ENCODE data around the gene FBXL14. TPM values are rescaled to one million over a fixed set of nuclear protein-coding genes. Genes with fewer than 3 reads are reported as not detected.

FBXL14 gene
- 6.9 TPM for total RNA-seq
- long read RNA-seq, partial matches to known transcripts: 0 of 30 reads
- long read RNA-seq, other reads (novel, unspliced or antisense): 29 of 30 reads

DNA sequence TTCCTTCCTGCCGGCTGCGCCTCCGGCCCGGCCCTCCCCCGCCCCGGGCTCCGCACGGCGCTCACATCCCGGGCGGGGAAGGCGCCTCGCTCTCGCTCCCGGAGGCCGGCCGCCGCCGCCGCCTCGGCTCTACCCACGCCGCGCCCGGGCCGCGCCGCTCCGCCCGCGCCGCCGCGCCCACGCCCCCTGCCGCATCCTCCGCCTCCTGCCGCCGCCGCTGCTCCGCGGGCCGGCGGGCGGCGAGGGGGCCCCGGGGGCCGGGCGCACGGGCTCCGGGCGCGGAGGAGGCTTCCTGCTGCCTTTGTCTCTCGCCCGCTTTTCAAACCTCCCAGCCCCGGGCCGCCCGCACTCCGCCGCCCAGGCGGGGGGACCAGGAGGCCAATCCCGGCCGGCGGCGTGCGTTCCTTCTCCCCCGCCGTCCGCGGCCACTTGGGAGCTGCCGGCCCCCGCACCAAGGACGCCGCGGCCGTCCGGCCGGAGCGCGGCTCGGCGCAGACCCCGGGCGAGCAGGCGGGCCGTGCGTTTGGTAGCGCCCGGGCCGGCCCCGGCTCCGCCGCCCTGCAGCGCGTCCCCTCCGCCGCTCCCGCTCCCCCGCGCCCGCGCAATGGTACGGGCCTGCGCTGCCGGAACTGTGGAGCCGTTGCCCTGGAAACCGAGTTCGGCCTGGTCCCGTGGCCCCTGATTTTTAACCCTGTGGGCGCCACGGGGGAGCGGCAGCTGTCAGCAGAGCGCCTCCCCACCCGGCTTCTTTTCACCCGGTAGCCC lies at the start of gene FBXL14:
FBXL14 (minus strand) TSS at position 321 of the 765 bp plus-strand sequence. CDS start 515 bp downstream, outside the sequence.
- DNase-seq (ENCODE audit: low spot score): peak; percentile 93
- intact Hi-C loops (cut with DNase I): loop anchor here (5.0 to 10.0 kb wide), 4 partner anchors 390 to 840 kb away; partner anchors contain the start of genes ERC1, RAD52 and WNK1

DNA sequence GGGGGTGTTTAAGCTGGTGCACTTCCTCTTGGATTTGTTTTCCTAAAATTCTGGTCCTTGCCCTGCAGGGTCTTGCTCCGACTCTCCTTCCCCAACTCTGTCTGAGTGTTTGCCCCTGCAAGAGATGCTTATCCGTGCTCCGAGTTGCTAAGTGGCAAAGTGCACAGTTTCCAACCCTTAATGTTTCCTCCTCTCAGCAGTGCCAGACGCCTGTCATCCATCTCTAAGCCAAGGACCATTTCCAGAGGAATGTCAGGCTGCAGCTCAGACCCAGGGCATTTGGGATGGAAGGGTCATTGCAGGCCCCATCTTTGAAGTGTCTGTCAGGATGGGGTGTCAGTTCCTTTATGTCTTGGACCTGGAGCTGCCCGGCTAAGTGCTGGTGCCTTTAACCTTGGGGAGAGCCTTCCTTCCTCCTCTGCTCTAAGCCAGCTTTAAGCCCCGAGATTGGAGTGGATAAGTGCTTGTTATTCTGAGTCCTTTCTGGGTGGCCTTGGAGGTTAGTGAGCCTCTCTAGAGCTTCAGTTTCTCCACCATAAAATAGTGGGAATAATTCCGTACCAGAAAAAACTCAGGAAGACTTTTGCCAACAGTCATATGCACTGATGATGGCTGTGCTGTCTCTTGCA lies 49.6 kb upstream of the FBXL14 start:
- no peak for DNase-seq (ENCODE audit: low spot score)
- intact Hi-C loops (cut with DNase I): no loop called here

DNA sequence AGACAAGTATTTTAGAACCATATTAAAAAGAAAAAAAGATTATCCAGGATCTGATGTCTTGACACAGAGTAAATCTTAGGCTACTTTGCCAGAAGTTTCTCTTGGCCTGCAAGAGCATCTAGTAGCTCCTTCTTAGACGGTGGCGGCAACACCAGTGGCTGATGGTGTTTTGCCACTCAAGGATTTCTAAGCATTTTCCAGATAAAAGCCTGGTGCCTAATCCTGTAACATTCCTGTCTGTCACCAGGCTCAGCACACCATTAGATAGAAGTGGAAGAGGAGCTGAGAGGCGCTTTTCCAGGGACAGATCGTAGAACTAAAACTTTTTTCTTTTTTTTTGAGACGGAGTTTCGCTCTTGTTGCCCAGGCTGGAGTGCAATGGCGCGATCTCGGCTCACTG lies 48.7 kb upstream of the FBXL14 start:
- intact Hi-C loops (cut with DNase I): no loop called here

GRCh38 chr12:1642513-1642912 lies 48.1 kb upstream of the FBXL14 start:
- intact Hi-C loops (cut with DNase I): no loop called here
- DNase-seq (ENCODE audit: low spot score): no peak

More for the DNA sequence above, 48.7 kb upstream of the FBXL14 start:
- no peak for DNase-seq (ENCODE audit: low spot score)

GRCh38 chr12:1640328-1641234 lies 46.2 kb upstream of the FBXL14 start:
- no peak for DNase-seq (ENCODE audit: low spot score)
- intact Hi-C loops (cut with DNase I): no loop called here

DNA sequence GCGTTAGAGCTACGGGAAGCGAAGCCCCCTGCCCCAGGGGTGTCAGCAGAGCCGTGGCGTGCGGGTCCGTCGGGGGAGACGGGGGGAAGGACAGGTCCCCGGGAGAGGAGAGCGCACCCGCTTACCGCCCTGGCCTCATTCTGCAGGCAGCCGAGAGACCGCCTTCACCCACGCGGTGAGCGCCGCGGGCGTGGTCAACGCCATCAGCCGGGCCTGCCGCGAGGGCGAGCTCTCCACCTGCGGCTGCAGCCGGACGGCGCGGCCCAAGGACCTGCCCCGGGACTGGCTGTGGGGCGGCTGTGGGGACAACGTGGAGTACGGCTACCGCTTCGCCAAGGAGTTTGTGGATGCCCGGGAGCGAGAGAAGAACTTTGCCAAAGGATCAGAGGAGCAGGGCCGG lies 45.2 kb upstream of the FBXL14 start:
- intact Hi-C loops (cut with DNase I): no loop called here
- DNase-seq (ENCODE audit: low spot score): no peak

GRCh38 chr12:1638203-1638602 lies 43.8 kb upstream of the FBXL14 start:
- DNase-seq (ENCODE audit: low spot score): no peak
- intact Hi-C loops (cut with DNase I): no loop called here

- DNase-seq (ENCODE audit: low spot score): no peak
- intact Hi-C loops (cut with DNase I): no loop called here
These were observed 41.1 kb upstream of the FBXL14 start for GRCh38 chr12:1635301-1636095.

GRCh38 chr12:1634590-1635191 lies 40.3 kb upstream of the FBXL14 start:
- intact Hi-C loops (cut with DNase I): loop anchor here (5.0 kb wide), 1 partner anchor 303 kb away; no protein-coding TSS in a partner anchor
- peak; percentile 90 for DNase-seq (ENCODE audit: low spot score)

- DNase-seq (ENCODE audit: low spot score): no peak
- intact Hi-C loops (cut with DNase I): loop anchor here (5.0 kb wide), 1 partner anchor 303 kb away; no protein-coding TSS in a partner anchor
These were observed 39.8 kb upstream of the FBXL14 start for GRCh38 chr12:1634149-1634548.

- no peak for DNase-seq (ENCODE audit: low spot score)
- intact Hi-C loops (cut with DNase I): loop anchor here (5.0 kb wide), 1 partner anchor 304 kb away; no protein-coding TSS in a partner anchor
These were observed 39.1 kb upstream of the FBXL14 start for GRCh38 chr12:1633459-1633858.

GRCh38 chr12:1632702-1633101 lies 38.3 kb upstream of the FBXL14 start:
- intact Hi-C loops (cut with DNase I): loop anchor here (5.0 kb wide), 1 partner anchor 305 kb away; no protein-coding TSS in a partner anchor

GRCh38 chr12:1630827-1631591 lies 36.6 kb upstream of the FBXL14 start:
- no peak for DNase-seq (ENCODE audit: low spot score)
- intact Hi-C loops (cut with DNase I): loop anchor here (5.0 kb wide), 1 partner anchor 306 kb away; no protein-coding TSS in a partner anchor

More at GRCh38 chr12:1632702-1633101, 38.3 kb upstream of the FBXL14 start:
- no peak for DNase-seq (ENCODE audit: low spot score)

- no peak for DNase-seq (ENCODE audit: low spot score)
These were observed 35.9 kb upstream of the FBXL14 start for GRCh38 chr12:1630133-1630826.

GRCh38 chr12:1629338-1630132 lies 35.2 kb upstream of the FBXL14 start:
- intact Hi-C loops (cut with DNase I): loop anchor here (5.0 kb wide), 1 partner anchor 308 kb away; no protein-coding TSS in a partner anchor
- no peak for DNase-seq (ENCODE audit: low spot score)

More at GRCh38 chr12:1630133-1630826, 35.9 kb upstream of the FBXL14 start:
- intact Hi-C loops (cut with DNase I): loop anchor here (5.0 kb wide), 1 partner anchor 307 kb away; no protein-coding TSS in a partner anchor

All from cardiac septum (tissue), 1 donor.